Ammon's horn (tissue), 1 donor: Measurements from ENCODE around the gene PLCG2.
"Not testable (repeated sequence)": the region's sequence is repeated elsewhere in the genome, so short reads cannot be mapped to it uniquely, and the experiment has no call there.

Experiments used
- DNase-seq: peaks from one replicate; pipeline ENCODE4 v3.0.0-alpha.2; 2016; ENCODE audit warnings: low spot score

Gene PLCG2

GRCh38 chr16:81877490-81877889, 98.4 kb downstream of the PLCG2 start:
- not testable (repeated sequence) for DNase-seq

- DNase-seq, result no peak
Measured at GRCh38 chr16:81878529-81878928, 99.4 kb downstream of the PLCG2 start.

- DNase-seq, result no peak
Measured at GRCh38 chr16:81879625-81880024, 100.5 kb downstream of the PLCG2 start.

GRCh38 chr16:81880816-81881215, 101.7 kb downstream of the PLCG2 start:
- DNase-seq, result no peak

- no peak for DNase-seq
Measured at GRCh38 chr16:81881228-81881627, 102.1 kb downstream of the PLCG2 start.

- no peak for DNase-seq
Measured at GRCh38 chr16:81882559-81882958, 103.5 kb downstream of the PLCG2 start.

- DNase-seq, result no peak
Measured at GRCh38 chr16:81883235-81883634, 104.1 kb downstream of the PLCG2 start.

- no peak for DNase-seq
Measured at GRCh38 chr16:81885976-81886586, 107.0 kb downstream of the PLCG2 start.

GRCh38 chr16:81888520-81889394, 109.7 kb downstream of the PLCG2 start:
- DNase-seq, result no peak

GRCh38 chr16:81891736-81892364, 112.8 kb downstream of the PLCG2 start:
- DNase-seq, result no peak

GRCh38 chr16:81894592-81894991, 115.5 kb downstream of the PLCG2 start:
- no peak for DNase-seq

GRCh38 chr16:81896902-81897301, 117.8 kb downstream of the PLCG2 start:
- DNase-seq, result no peak

GRCh38 chr16:81899601-81900000, 120.5 kb downstream of the PLCG2 start:
- no peak for DNase-seq

GRCh38 chr16:81900014-81900413, 120.9 kb downstream of the PLCG2 start:
- no peak for DNase-seq

GRCh38 chr16:81900456-81900855, 121.4 kb downstream of the PLCG2 start:
- no peak for DNase-seq

GRCh38 chr16:81901484-81901883, 122.4 kb downstream of the PLCG2 start:
- no peak for DNase-seq

GRCh38 chr16:81902025-81902424, 122.9 kb downstream of the PLCG2 start:
- no peak for DNase-seq

- DNase-seq, result no peak
Measured at GRCh38 chr16:81904320-81904719, 125.2 kb downstream of the PLCG2 start.

GRCh38 chr16:81905277-81905676, 126.2 kb downstream of the PLCG2 start:
- DNase-seq, result no peak

GRCh38 chr16:81907681-81908080, 128.6 kb downstream of the PLCG2 start:
- DNase-seq, result no peak

- no peak for DNase-seq
Measured at GRCh38 chr16:81908466-81909262, 129.6 kb downstream of the PLCG2 start.

GRCh38 chr16:81910366-81910885, 131.3 kb downstream of the PLCG2 start:
- DNase-seq, result no peak
